Measurements from ENCODE around the gene USP19. TPM values are rescaled to one million over a fixed set of nuclear protein-coding genes. Genes with fewer than 3 reads are reported as not detected.

Gene USP19
- total and polyA plus RNA-seq, 2 of the 8 experiments (the other 6 are each of a cell fraction or from before 2014, with no cell fraction given), result 46.4 to 65.8 TPM

- Histone ChIP-seq H2BK12ac (ENCODE audit: low read depth, low read length) (no peak overlapping the region), H2BK20ac (ENCODE audit: low read length) (no peak overlapping the region), H3K4ac (replicated peaks; ENCODE audit: insufficient read length, low read depth, low read length) (no peak overlapping the region), H4K91ac (replicated peaks; ENCODE audit: insufficient read length, low read length) (peak overlapping the region; percentile 58), H3K79me1 (ENCODE audit: low read depth, low read length) (peaks cover 9% of the 10 kb centered on the region), H3K18ac (ENCODE audit: extremely low read depth, low read length) (no peak overlapping the region), H2AFZ (ENCODE audit: low read length) (no peak overlapping the region), H3K4me3 (ENCODE audit: extremely low read depth in 1 of 4, insufficient read depth in 2 of 4, low read depth in 3 of 4, low read length in 4 of 4) (no peak overlapping the region), H3K56ac (replicated peaks; ENCODE audit: insufficient read length, low read depth, low read length) (no peak overlapping the region), H2BK15ac (ENCODE audit: low read length) (no peak overlapping the region), H3K23ac (ENCODE audit: insufficient read length) (no peak overlapping the region), H3K27me3 (replicated peaks in 1 of 4; ENCODE audit: control insufficient read depth in 3 of 4, extremely low read depth in 1 of 4, insufficient read depth in 3 of 4, low read length in 3 of 4) (no peaks in the 10 kb centered on the region), H3K14ac (ENCODE audit: insufficient read length) (no peak overlapping the region), H3K23me2 (ENCODE audit: low read depth, low read length) (no peaks in the 10 kb centered on the region), H4K20me1 (replicated peaks in 1 of 2; ENCODE audit: control insufficient read depth in 1 of 2, insufficient read depth in 2 of 2, low read length in 2 of 2) (peaks cover 0 to 17% of the 10 kb centered on the region in 2 experiments), H3K9ac (replicated peaks in 1 of 4; ENCODE audit: extremely low read depth in 1 of 4, low read depth in 3 of 4, low read length in 3 of 4) (no peak overlapping the region), H4K8ac (ENCODE audit: extremely low read depth, insufficient read depth, low read length) (no peak overlapping the region), H3K4me1 (replicated peaks in 1 of 4; ENCODE audit: control insufficient read depth in 3 of 4, insufficient read depth in 4 of 4, low read length in 3 of 4) (no peaks in the 10 kb centered on the region), H3K79me2 (ENCODE audit: control insufficient read depth in 1 of 2, insufficient read depth in 2 of 2, low read length in 2 of 2) (no peaks in the 10 kb centered on the region), H3K9me3 (ENCODE audit: insufficient read depth in 2 of 2, low read depth in 1 of 2, low read length in 1 of 2) (no peaks in the 10 kb centered on the region), H4K5ac (ENCODE audit: insufficient read length, low read depth, low read length) (no peak overlapping the region), H3K27ac (ENCODE audit: low read depth, low read length) (no peak overlapping the region), H2BK120ac (replicated peaks; ENCODE audit: low read depth, low read length) (no peak overlapping the region), H2BK5ac (ENCODE audit: low read depth, low read length) (no peak overlapping the region), H2AK5ac (ENCODE audit: low read depth, low read length) (no peak overlapping the region), H3K4me2 (ENCODE audit: insufficient read depth in 1 of 2, low read depth in 2 of 2, low read length in 2 of 2) (no peak overlapping the region), H3K36me3 (ENCODE audit: control insufficient read depth in 2 of 4, insufficient read depth in 4 of 4, low read length in 3 of 4) (peaks cover 2 to 7% (median 4%) of the 10 kb centered on the region in 4 experiments; a peak in 5 of 8 replicates)
- no peak for TF ChIP-seq TEAD4 (IDR thresholded peaks at IDR 0.05; ENCODE audit: low read depth, low read length)
- no peak for TF ChIP-seq EGR1 (IDR thresholded peaks at IDR 0.05; ENCODE audit: borderline replicate concordance, low read depth, low read length)
- TF ChIP-seq CTCF (IDR thresholded peaks at IDR 0.05; ENCODE audit: control extremely low read depth in 1 of 3, insufficient read depth in 1 of 3, low read depth in 1 of 3, low read length in 3 of 3), result peak in 2 of 3 experiments; percentile 66 to 84; a peak in 3 of 4 replicates
- peak; percentile 77 to 86 for TF ChIP-seq RAD21 (IDR thresholded peaks at IDR 0.05 in 1 of 2, conservative IDR thresholded peaks at IDR 0.05 in 1 of 2; ENCODE audit: low read depth in 2 of 2, low read length in 2 of 2)
- TF ChIP-seq RXRA (IDR thresholded peaks at IDR 0.05; ENCODE audit: insufficient read depth, low read depth, low read length), result peak; percentile 85; the same call in 1 of the 2 replicates
- no peak for TF ChIP-seq GABPA (IDR thresholded peaks at IDR 0.05; ENCODE audit: borderline replicate concordance, insufficient read depth, low read length)
- peak in 1 of 2 experiments; percentile 61; a peak in 1 of 4 replicates for TF ChIP-seq SIN3A (conservative IDR thresholded peaks at IDR 0.05 in 1 of 2, IDR thresholded peaks at IDR 0.05 in 1 of 2; ENCODE audit: low read depth in 1 of 2, low read length in 2 of 2)
- peak; percentile 53; the same call in 1 of the 2 replicates for TF ChIP-seq CHD2 (IDR thresholded peaks at IDR 0.05; ENCODE audit: low read length)
- 72% methylated on average over 5 of the region's 5 CpGs; no CpG with 5 or more reads in 1 of the 2 experiments for WGBS, 2 experiments (ENCODE audit: extremely low coverage in 1 of 2, insufficient coverage in 1 of 2, insufficient read length in 1 of 2, insufficient replicate concordance in 2 of 2, low coverage in 1 of 2, low lambda C conversion rate in 2 of 2, missing lambda C conversion rate in 1 of 2)
- ChIA-PET POLR2A (ENCODE audit: partially characterized antibody) (interaction anchor here (1.0 to 1.6 kb wide), 7 partner anchors 8 to 50 kb away, joined by 3 to 6 read pairs (median 4); partner anchors contain the start of gene LAMB2), CTCF (ENCODE audit: partially characterized antibody) (interaction anchor here (0.5 to 5.1 kb wide), 24 partner anchors 11 to 401 kb away, joined by 3 to 43 read pairs (median 6); partner anchors contain the start of genes CCDC71, KLHDC8B, LAMB2 and NDUFAF3)
- DNase-seq (ENCODE audit: low read depth in 1 of 2, low spot score in 2 of 2) (peak in 1 of 2 experiments; percentile 75), FAIRE-seq (peak; percentile 86)
Measured at GRCh38 chr3:49158103-49158709, 37.6 kb upstream of the USP19 start.
